ENCODE measurements around the gene TSC22D3. TPM values are rescaled to one million over a fixed set of nuclear protein-coding genes. Genes with fewer than 3 reads are reported as not detected.

The TSC22D3 gene
- total RNA-seq, 6 experiments from 2014 or later, result 11.0 to 17.8 (median 12.2) TPM

- H3K9me3 Mint-ChIP-seq, result no peaks in the 10 kb centered on the region
- peaks cover 9% of the 10 kb centered on the region for H3K27me3 Mint-ChIP-seq (ENCODE audit: insufficient read depth)
- no peak overlapping the region for H3K27ac Mint-ChIP-seq
- no peak for TF ChIP-seq CTCF (IDR thresholded peaks at IDR 0.05)
- H3K36me3 Mint-ChIP-seq (ENCODE audit: low read depth), result no peaks in the 10 kb centered on the region
- H3K4me1 Mint-ChIP-seq (ENCODE audit: low read depth), result no peaks in the 10 kb centered on the region
- DNase-seq, result no peak
- H3K4me3 Mint-ChIP-seq, result no peak overlapping the region
These were observed 52.1 kb downstream of the TSC22D3 start for GRCh38 chrX:107723511-107723910.

- TF ChIP-seq CTCF (IDR thresholded peaks at IDR 0.05), result no peak
- Mint-ChIP-seq H3K4me1 (ENCODE audit: low read depth) (peaks cover 9% of the 10 kb centered on the region), H3K36me3 (ENCODE audit: low read depth) (no peaks in the 10 kb centered on the region), H3K4me3 (no peak overlapping the region), H3K27me3 (ENCODE audit: insufficient read depth) (peaks cover 9% of the 10 kb centered on the region), H3K9me3 (no peaks in the 10 kb centered on the region), H3K27ac (no peak overlapping the region)
- DNase-seq, result no peak
These were observed 53.5 kb downstream of the TSC22D3 start for GRCh38 chrX:107721966-107722707.

GRCh38 chrX:107721318-107721717 lies 54.3 kb downstream of the TSC22D3 start:
- DNase-seq, result no peak
- no peak for TF ChIP-seq CTCF (IDR thresholded peaks at IDR 0.05)
- Mint-ChIP-seq H3K9me3 (no peaks in the 10 kb centered on the region), H3K27me3 (ENCODE audit: insufficient read depth) (peaks cover 9% of the 10 kb centered on the region), H3K36me3 (ENCODE audit: low read depth) (no peaks in the 10 kb centered on the region), H3K4me1 (ENCODE audit: low read depth) (peaks cover 11% of the 10 kb centered on the region), H3K27ac (no peak overlapping the region), H3K4me3 (no peak overlapping the region)

- no peak overlapping the region; the same call in 1 of the 2 replicates for H3K27ac Mint-ChIP-seq
- no peak overlapping the region for H3K4me3 Mint-ChIP-seq
- TF ChIP-seq CTCF (IDR thresholded peaks at IDR 0.05), result peak; percentile 84
- peaks cover 22% of the 10 kb centered on the region for H3K4me1 Mint-ChIP-seq (ENCODE audit: low read depth)
- H3K27me3 Mint-ChIP-seq (ENCODE audit: insufficient read depth), result no peaks in the 10 kb centered on the region; the same call in none of the 2 replicates
- no peaks in the 10 kb centered on the region for H3K36me3 Mint-ChIP-seq (ENCODE audit: low read depth)
- no peaks in the 10 kb centered on the region for H3K9me3 Mint-ChIP-seq
- peak; percentile 70 for DNase-seq
These were observed 57.4 kb downstream of the TSC22D3 start for GRCh38 chrX:107718156-107718621.

- Mint-ChIP-seq H3K4me1 (ENCODE audit: low read depth) (peaks cover 30% of the 10 kb centered on the region), H3K27me3 (ENCODE audit: insufficient read depth) (no peaks in the 10 kb centered on the region; the same call in 1 of the 2 replicates), H3K36me3 (ENCODE audit: low read depth) (no peaks in the 10 kb centered on the region), H3K27ac (peak overlapping the region; percentile 98), H3K9me3 (no peaks in the 10 kb centered on the region), H3K4me3 (peak overlapping the region; percentile 98)
- TF ChIP-seq CTCF (IDR thresholded peaks at IDR 0.05), result no peak
- DNase-seq, result peak; percentile 84
These were observed 58.5 kb downstream of the TSC22D3 start for GRCh38 chrX:107716816-107717700.

Measured in HFFc6 (cell line).